ENCODE results near the gene ELK3.
"Not testable (repeated sequence)": the region's sequence is repeated elsewhere in the genome, so short reads cannot be mapped to it uniquely, and the experiment has no call there.

DNA sequence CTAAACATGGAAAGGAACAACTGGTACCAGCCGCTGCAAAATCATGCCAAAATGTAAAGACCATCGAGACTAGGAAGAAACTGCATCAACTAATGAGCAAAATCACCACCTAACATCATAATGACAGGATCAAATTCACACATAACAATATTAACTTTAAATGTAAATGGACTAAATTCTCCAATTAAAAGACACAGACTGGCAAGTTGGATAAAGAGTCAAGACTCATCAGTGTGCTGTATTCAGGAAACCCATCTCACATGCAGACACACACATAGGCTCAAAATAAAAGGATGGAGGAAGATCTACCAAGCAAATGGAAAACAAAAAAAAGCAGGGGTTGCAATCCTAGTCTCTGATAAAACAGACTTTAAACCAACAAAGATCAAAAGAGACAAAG is 123.6 kb downstream of the ELK3 start:
- TF ChIP-seq ZFP3 (CRISPR knock-in tag; IDR thresholded peaks at IDR 0.05); GLIS3 (CRISPR knock-in tag; IDR thresholded peaks at IDR 0.05); ARNTL (CRISPR knock-in tag; IDR thresholded peaks at IDR 0.05; ENCODE audit: borderline replicate concordance, low read depth); ZNF8 (CRISPR knock-in tag; IDR thresholded peaks at IDR 0.05); RARB (CRISPR knock-in tag; IDR thresholded peaks at IDR 0.05); ZC3H10 (CRISPR knock-in tag; IDR thresholded peaks at IDR 0.05): not testable (repeated sequence)
